K562 (cell line): ENCODE data around the gene CLIP1. TPM values are rescaled to one million over a fixed set of nuclear protein-coding genes. Genes with fewer than 3 reads are reported as not detected.

Experiments
- ATAC-seq: fragments of 200-7000 bp; cut with Tn5 transposase; 3 replicates; pipeline ENCODE4 v1.9.1; 2020; ENCODE audit warnings: moderate library complexity
- BruUV-seq: library from RNA; stranded (reverse); fragments of 400-500 nt; replicated peaks from 2 replicates; lab custom pipeline; 2021; lab: Mats Ljungman, UMichigan
- CTCF ChIA-PET: fragments of 300-600 bp; formaldehyde crosslinking; extraction: SDS; loops from one replicate; lab custom pipeline; 2021; ENCODE audit warnings: low intra/inter-chr PET ratio; lab: Yijun Ruan, JAX
- POLR2A ChIA-PET: fragments of 300-600, 350-650 bp; sonication (Branson Sonifier 250); formaldehyde crosslinking; extraction: SDS; loops from one replicate; lab custom pipeline; 2021; ENCODE audit warnings: antibody characterized with exemption, inconsistent platforms; lab: Yijun Ruan, JAX
- DNase-seq, 4 experiments: peaks; one replicate each; pipeline versions ENCODE4 v3.0.0 to v3.0.0-alpha.2; 2011 to 2018; ENCODE audit warnings: low spot score in 3 of 4, mixed read lengths in 3 of 4; ENCODE audit errors: extremely low read depth in 1 of 4
- FAIRE-seq: peaks from 2 replicates; lab custom pipeline; 2011; peaks lifted over from hg19 to GRCh38; lab: Jason Lieb, UNC
- H2AFZ ChIP-seq: 2 replicates; pipeline ENCODE4 v1.6.0; 2011; ENCODE audit warnings: low read depth, low read length, control low read depth, inconsistent platforms
- H3K27ac ChIP-seq: fragments of 200-600 bp; 3 replicates; pipeline ENCODE4 v1.8.0; 2011; ENCODE audit warnings: low read depth, mild to moderate bottlenecking, control low read depth, inconsistent platforms, low read length, moderate library complexity, mixed read lengths; ENCODE audit errors: extremely low read depth
- H3K27me3 ChIP-seq, 2 experiments: fragments of 300-600 bp in 1 of 2; 2 replicates in 1 of 2; 3 replicates in 1 of 2; pipeline versions ENCODE4 v1.6.0 to v1.8.0; 2011; ENCODE audit warnings: inconsistent platforms in 2 of 2, low read length in 2 of 2, mild to moderate bottlenecking in 1 of 2, mixed read lengths in 1 of 2, moderate library complexity in 1 of 2; ENCODE audit not compliant: control insufficient read depth in 2 of 2, insufficient read depth in 2 of 2
- H3K36me3 ChIP-seq: fragments of 300-600 bp; 3 replicates; pipeline ENCODE4 v1.8.0; 2011; ENCODE audit warnings: mild to moderate bottlenecking, low read length, inconsistent platforms; ENCODE audit not compliant: control insufficient read depth, insufficient read depth
- H3K4me1 ChIP-seq, 2 experiments: fragments of 200-600 bp in 1 of 2; replicated peaks in 1 of 2; 2 replicates in 1 of 2; 3 replicates in 1 of 2; pipeline versions ENCODE4 v1.5.1 to v1.8.0; 2011; ENCODE audit warnings: inconsistent platforms in 2 of 2, low read length in 2 of 2, mild to moderate bottlenecking in 1 of 2, mixed read lengths in 1 of 2, moderate library complexity in 1 of 2; ENCODE audit not compliant: control insufficient read depth in 2 of 2, insufficient read depth in 2 of 2
- H3K4me2 ChIP-seq: 2 replicates; pipeline ENCODE4 v1.6.1; 2011; ENCODE audit warnings: low read length, control low read depth, inconsistent platforms, mixed read lengths; ENCODE audit not compliant: insufficient read depth
- H3K4me3 ChIP-seq: fragments of 200-600 bp; sonication (generic), shearing (Covaris generic); 2 replicates; pipeline ENCODE4 v1.5.1; 2016; ENCODE audit warnings: control low read depth, inconsistent platforms
- H3K79me2 ChIP-seq: fragments of 200-600 bp; 3 replicates; pipeline ENCODE4 v1.8.0; 2011; ENCODE audit warnings: low read length, inconsistent platforms; ENCODE audit not compliant: control insufficient read depth, insufficient read depth
- H3K9ac ChIP-seq, 2 experiments: 2 replicates each; pipeline versions ENCODE4 v1.6.0 to v1.6.1; 2011; ENCODE audit warnings: low read depth in 2 of 2, low read length in 2 of 2, control low read depth in 1 of 2, inconsistent platforms in 1 of 2, mild to moderate bottlenecking in 1 of 2, mixed read lengths in 1 of 2; ENCODE audit not compliant: insufficient read depth in 1 of 2
- H3K9me1 ChIP-seq: one replicate; pipeline ENCODE4 v1.6.0; 2011; ENCODE audit warnings: inconsistent platforms, mild to moderate bottlenecking, low read length, moderate library complexity; ENCODE audit not compliant: control insufficient read depth, insufficient read depth
- H3K9me3 ChIP-seq: replicated peaks from 2 replicates; pipeline ENCODE4 v1.5.1; 2011; ENCODE audit warnings: low read depth, low read length, inconsistent platforms; ENCODE audit not compliant: control insufficient read depth, insufficient read depth
- H4K20me1 ChIP-seq: replicated peaks from 2 replicates; pipeline ENCODE4 v1.6.1; 2011; ENCODE audit warnings: low read length, inconsistent platforms, mixed read lengths; ENCODE audit not compliant: control insufficient read depth, insufficient read depth
- COPS2 ChIP-seq: fragments of 450-650 bp; conservative IDR thresholded peaks from 2 replicates; pipeline ENCODE4 v1.6.1; 2016; ENCODE audit warnings: mild to moderate bottlenecking, moderate library complexity
- ETS1 ChIP-seq: conservative IDR thresholded peaks from 2 replicates; pipeline ENCODE4 v1.6.1; 2011; ENCODE audit warnings: low read depth, mild to moderate bottlenecking, low read length; ENCODE audit not compliant: control insufficient read depth
- MYBL2 ChIP-seq, 2 experiments: fragments of 450-650 bp in 1 of 2; sonication (generic) in 1 of 2; formaldehyde crosslinking in 1 of 2; IDR thresholded peaks; 2 replicates each; pipeline versions ENCODE4 v1.6.1 to v1.8.1; 2017 to 2022; ENCODE audit warnings: borderline replicate concordance in 1 of 2, inconsistent platforms in 1 of 2, low read depth in 1 of 2, mild to moderate bottlenecking in 1 of 2, missing genetic modification reagents in 1 of 2, moderate library complexity in 1 of 2
- RBM39 ChIP-seq: fragments of 200-400 bp; formaldehyde crosslinking; optimal IDR thresholded peaks from 2 replicates; pipeline ENCODE3; 2018; ENCODE audit warnings: low read depth, low read length
- ZNF644 ChIP-seq: fragments of 200-800 bp; sonication (Bioruptor generic); IDR thresholded peaks from 2 replicates; pipeline ENCODE4 v1.6.1; 2016; ENCODE audit warnings: low read depth, missing genetic modification characterization, missing compliant biosample characterization
- WGBS: fragments of 100-300 bp; shearing (Covaris generic); methylation state at CpG from one replicate; pipeline ENCODE4 v1.1.6; 2016; ENCODE audit warnings: low coverage, mixed read lengths; ENCODE audit not compliant: insufficient coverage; ENCODE audit errors: missing lambda C conversion rate; 5-methylcytosine and 5-hydroxymethylcytosine counted together
- in situ Hi-C: fragments of 300-500 bp; cut with MboI; formaldehyde crosslinking; loops from 4 replicates; pipeline ENCODE4 v1.15.0; 2018; ENCODE audit warnings: inconsistent platforms, mixed read lengths
- intact Hi-C: fragments of 100-400 bp; cut with micrococcal nuclease; formaldehyde crosslinking; loops from 2 replicates; pipeline ENCODE4 v1.14.2; 2022
- polyA plus RNA-seq, 8 experiments: library from polyadenylated mRNA; depleted of rRNA in 4 of 8; stranded (reverse) in 5 of 8; unstranded in 3 of 8; fragments of >200 nt; fragmentation: Nextera tagmentation in 2 of 8; fragmentation: Illumina TruSeq in 1 of 8; extraction: Ambion mirVana in 2 of 8; extraction: Trizol in 1 of 8; gene quantifications; 2 replicates each; pipeline versions ENCODE4 v1.2.1 to v1.2.3, GENCODE V29; 2011 to 2014; ENCODE audit warnings: inconsistent platforms in 1 of 8, missing spikeins in 1 of 8
- total RNA-seq, 7 experiments: library from RNA; depleted of rRNA in 6 of 7; stranded (reverse); fragments of >200 nt in 6 of 7; fragmentation: Illumina TruSeq in 2 of 7; extraction: Trizol in 2 of 7; gene quantifications; 2 replicates each; pipeline versions ENCODE4 v1.2.1 to v1.2.3, GENCODE V29; 2011 to 2021; ENCODE audit warnings: low replicate concordance in 1 of 7

CLIP1 gene
- total and polyA plus RNA-seq, 9 of the 15 experiments (the other 6 are each of a cell fraction or from before 2014, with no cell fraction given), result 5.8 to 33.9 (median 27.6) TPM

DNA sequence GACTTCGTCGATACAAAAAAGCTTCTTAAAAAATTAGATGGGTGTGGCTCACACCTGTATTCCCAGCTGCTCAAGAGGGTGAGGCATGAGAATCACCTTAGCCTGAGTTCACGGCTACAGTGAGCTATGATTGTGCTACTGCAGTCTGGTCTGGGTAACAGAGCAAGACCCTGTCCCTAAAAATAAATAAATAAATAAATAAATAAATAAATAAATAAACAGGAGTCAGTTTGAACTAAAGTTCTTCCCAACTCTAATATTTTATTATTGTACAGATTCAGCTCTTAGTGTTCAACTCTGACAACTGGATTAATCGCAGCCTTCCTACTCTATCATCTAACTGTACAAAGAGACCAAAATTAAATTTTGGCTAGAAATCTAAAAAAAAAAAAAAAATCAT is 12.7 kb upstream of the CLIP1 start:
- no peak overlapping the region for H3K27ac ChIP-seq
- no peaks in the 10 kb centered on the region for H3K9me1 ChIP-seq
- intact Hi-C loops, result no loop called here
- no peaks in the 10 kb centered on the region for H3K79me2 ChIP-seq
- in situ Hi-C loops, result no loop called here
- ChIA-PET CTCF (no interaction called here), POLR2A (interaction anchor here (0.8 to 1.0 kb wide), 3 partner anchors 11 to 61 kb away, joined by 3 read pairs; no protein-coding TSS in a partner anchor)
- no peak for ATAC-seq
- no peak overlapping the region for H3K4me3 ChIP-seq
- 64% methylated on average over 4 of the region's 4 CpGs for WGBS
- no peaks in the 10 kb centered on the region; a peak in 2 of 5 replicates for H3K4me1 ChIP-seq
- no peak overlapping the region for H3K4me2 ChIP-seq
- TF ChIP-seq RBM39, result no peak
- TF ChIP-seq MYBL2 (IDR thresholded peaks at IDR 0.05; ENCODE audit: low read depth), result no peak
- no peak for TF ChIP-seq MYBL2 (CRISPR knock-in tag; IDR thresholded peaks at IDR 0.05; ENCODE audit: borderline replicate concordance)
- TF ChIP-seq ETS1, result no peak
- no peak for TF ChIP-seq COPS2
- TF ChIP-seq ZNF644 (tag), result no peak
- no peak overlapping the region for H3K9ac ChIP-seq
- H2AFZ ChIP-seq, result no peak overlapping the region
- H4K20me1 ChIP-seq, result no peaks in the 10 kb centered on the region
- H3K9me3 ChIP-seq, result no peaks in the 10 kb centered on the region
- no peak for DNase-seq
- FAIRE-seq, result no peak
- BruUV-seq, result no TSS peak
- no peaks in the 10 kb centered on the region for H3K36me3 ChIP-seq
- no peaks in the 10 kb centered on the region for H3K27me3 ChIP-seq
